DND-41 (cell line): ENCODE results near the gene ADCY7.

Source experiments
- EZH2 ChIP-seq: IDR thresholded peaks from 3 replicates; pipeline ENCODE4 v1.6.1; 2012; ENCODE audit warnings: borderline replicate concordance, low read depth, mild to moderate bottlenecking, moderate library complexity, low read length, inconsistent platforms; ENCODE audit not compliant: severe bottlenecking
- TF ChIP-seq, protein P1 (sequence below): IDR thresholded peaks from 2 replicates; pipeline ENCODE4 v1.5.1; 2012; ENCODE audit warnings: borderline replicate concordance, low read length, moderate library complexity, mild to moderate bottlenecking; ENCODE audit not compliant: poor library complexity, severe bottlenecking; ENCODE audit errors: extremely low read depth

DNA sequence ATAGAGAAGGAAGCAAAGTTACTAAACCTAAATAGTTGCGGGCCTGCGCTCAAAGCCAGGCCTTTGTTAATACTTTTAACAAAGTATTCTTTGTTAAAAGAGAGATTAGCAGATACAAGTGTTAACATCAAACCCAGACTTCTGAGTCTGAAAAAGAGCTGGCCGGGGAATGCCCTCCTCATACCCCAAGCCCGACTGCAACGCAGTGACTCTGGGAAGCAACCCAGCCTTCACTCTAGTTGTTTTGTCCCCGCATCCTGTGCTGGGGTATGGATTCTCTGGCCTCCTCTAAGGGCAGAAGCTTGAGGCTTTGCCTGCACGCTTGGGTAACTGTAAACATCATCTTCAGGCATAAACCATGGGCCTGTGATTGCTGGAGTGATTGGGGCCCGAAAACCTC lies 48.3 kb downstream of the ADCY7 start:
- TF ChIP-seq, protein P1, sequence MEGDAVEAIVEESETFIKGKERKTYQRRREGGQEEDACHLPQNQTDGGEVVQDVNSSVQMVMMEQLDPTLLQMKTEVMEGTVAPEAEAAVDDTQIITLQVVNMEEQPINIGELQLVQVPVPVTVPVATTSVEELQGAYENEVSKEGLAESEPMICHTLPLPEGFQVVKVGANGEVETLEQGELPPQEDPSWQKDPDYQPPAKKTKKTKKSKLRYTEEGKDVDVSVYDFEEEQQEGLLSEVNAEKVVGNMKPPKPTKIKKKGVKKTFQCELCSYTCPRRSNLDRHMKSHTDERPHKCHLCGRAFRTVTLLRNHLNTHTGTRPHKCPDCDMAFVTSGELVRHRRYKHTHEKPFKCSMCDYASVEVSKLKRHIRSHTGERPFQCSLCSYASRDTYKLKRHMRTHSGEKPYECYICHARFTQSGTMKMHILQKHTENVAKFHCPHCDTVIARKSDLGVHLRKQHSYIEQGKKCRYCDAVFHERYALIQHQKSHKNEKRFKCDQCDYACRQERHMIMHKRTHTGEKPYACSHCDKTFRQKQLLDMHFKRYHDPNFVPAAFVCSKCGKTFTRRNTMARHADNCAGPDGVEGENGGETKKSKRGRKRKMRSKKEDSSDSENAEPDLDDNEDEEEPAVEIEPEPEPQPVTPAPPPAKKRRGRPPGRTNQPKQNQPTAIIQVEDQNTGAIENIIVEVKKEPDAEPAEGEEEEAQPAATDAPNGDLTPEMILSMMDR = no peak
- TF ChIP-seq EZH2 = no peak
